Stimulated activated memory B cell treated with anti-CD40 and anti-IgM and Interleukin-4, amounts not matched to agents 10 μg/mL and 1 μg/mL and 100 μg/mL, for 72 hours (primary cell): ENCODE data around the gene MXD3.

Source experiments
- ATAC-seq: fragments of 150-1000 bp; cut with Tn5 transposase; 2 replicates; pipeline ENCODE4 v1.10.0; 2021
- H3K27ac Mint-ChIP-seq: one replicate; pipeline ENCODE4 v1.8.0; 2022; ENCODE audit warnings: mild to moderate bottlenecking, mixed read lengths
- H3K27me3 Mint-ChIP-seq: one replicate; pipeline ENCODE4 v1.8.0; 2022; ENCODE audit warnings: mixed read lengths
- H3K36me3 Mint-ChIP-seq: one replicate; pipeline ENCODE4 v1.8.0; 2022; ENCODE audit warnings: mixed read lengths
- H3K4me1 Mint-ChIP-seq: one replicate; pipeline ENCODE4 v1.8.0; 2022; ENCODE audit warnings: mixed read lengths
- H3K4me3 Mint-ChIP-seq: one replicate; pipeline ENCODE4 v1.8.0; 2022; ENCODE audit warnings: mild to moderate bottlenecking, moderate library complexity, mixed read lengths
- H3K9me3 Mint-ChIP-seq: one replicate; pipeline ENCODE4 v1.8.0; 2022; ENCODE audit warnings: mixed read lengths

The MXD3 gene

GRCh38 chr5:177334155-177334551, 22.5 kb upstream of the MXD3 start:
- Mint-ChIP-seq H3K9me3 (no peaks in the 10 kb centered on the region), H3K27me3 (no peaks in the 10 kb centered on the region), H3K4me1 (peaks cover 24% of the 10 kb centered on the region), H3K27ac (peak overlapping the region; percentile 45), H3K36me3 (peaks cover 77% of the 10 kb centered on the region), H3K4me3 (no peak overlapping the region)
- no peak for ATAC-seq

- no peak for ATAC-seq
- Mint-ChIP-seq H3K4me3 (no peak overlapping the region), H3K9me3 (no peaks in the 10 kb centered on the region), H3K27ac (peak overlapping the region; percentile 45), H3K27me3 (no peaks in the 10 kb centered on the region), H3K36me3 (peaks cover 71% of the 10 kb centered on the region), H3K4me1 (peaks cover 24% of the 10 kb centered on the region)
Observed at GRCh38 chr5:177333420-177334154, 21.9 kb upstream of the MXD3 start.

- peak overlapping the region; percentile 15 for H3K27ac Mint-ChIP-seq
- H3K4me1 Mint-ChIP-seq: peaks cover 24% of the 10 kb centered on the region
- no peak overlapping the region for H3K4me3 Mint-ChIP-seq
- ATAC-seq: no peak
- H3K9me3 Mint-ChIP-seq: no peaks in the 10 kb centered on the region
- H3K27me3 Mint-ChIP-seq: no peaks in the 10 kb centered on the region
- H3K36me3 Mint-ChIP-seq: peaks cover 70% of the 10 kb centered on the region
Observed at GRCh38 chr5:177332896-177333260, 21.2 kb upstream of the MXD3 start.

DNA sequence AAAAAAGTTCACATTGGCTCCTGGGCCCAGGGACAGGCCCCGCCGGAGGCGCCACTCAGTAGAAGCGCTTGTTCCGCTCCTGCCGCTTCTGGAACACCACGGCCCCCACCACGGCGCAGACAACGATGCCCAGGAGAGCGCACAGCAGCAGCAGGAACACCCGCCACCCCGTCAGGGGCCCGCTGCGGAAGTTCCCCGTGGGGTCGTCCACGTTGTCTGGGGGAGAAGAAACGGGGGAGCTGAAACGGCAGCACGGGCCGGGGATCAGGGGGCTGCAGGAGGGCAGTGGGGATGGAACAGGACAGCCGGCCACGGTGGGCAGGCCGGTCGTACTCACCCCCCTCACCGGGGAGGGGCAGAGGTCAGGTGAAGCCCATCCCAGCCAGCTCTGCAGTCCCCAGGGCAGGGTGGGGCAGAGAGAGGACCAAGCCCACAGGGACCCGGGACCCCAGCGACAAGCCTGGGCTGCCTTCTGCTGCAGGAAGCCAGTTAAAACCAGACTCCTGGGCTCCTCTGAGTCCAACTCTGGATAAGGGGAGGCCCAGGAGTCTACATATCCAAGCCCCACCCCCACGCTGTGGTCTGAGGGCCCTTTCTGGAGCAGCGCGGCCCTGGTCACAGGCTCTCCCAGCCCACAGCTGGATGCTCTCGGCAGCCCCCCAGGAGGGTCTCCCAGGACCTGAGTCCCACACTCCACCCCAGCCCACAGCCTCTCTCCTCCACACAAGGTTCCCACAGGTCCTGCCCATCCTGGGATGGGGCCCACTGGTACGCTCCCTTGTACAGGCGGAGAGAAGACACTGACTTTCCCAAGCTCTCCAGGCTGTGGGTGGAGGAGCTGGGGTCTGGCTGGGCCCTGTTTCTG, 20.6 kb upstream of the MXD3 start:
- Mint-ChIP-seq H3K4me1 (peaks cover 24% of the 10 kb centered on the region), H3K4me3 (no peak overlapping the region), H3K27me3 (no peaks in the 10 kb centered on the region), H3K27ac (peak overlapping the region; percentile 57), H3K36me3 (peaks cover 70% of the 10 kb centered on the region), H3K9me3 (no peaks in the 10 kb centered on the region)
- ATAC-seq: no peak

DNA sequence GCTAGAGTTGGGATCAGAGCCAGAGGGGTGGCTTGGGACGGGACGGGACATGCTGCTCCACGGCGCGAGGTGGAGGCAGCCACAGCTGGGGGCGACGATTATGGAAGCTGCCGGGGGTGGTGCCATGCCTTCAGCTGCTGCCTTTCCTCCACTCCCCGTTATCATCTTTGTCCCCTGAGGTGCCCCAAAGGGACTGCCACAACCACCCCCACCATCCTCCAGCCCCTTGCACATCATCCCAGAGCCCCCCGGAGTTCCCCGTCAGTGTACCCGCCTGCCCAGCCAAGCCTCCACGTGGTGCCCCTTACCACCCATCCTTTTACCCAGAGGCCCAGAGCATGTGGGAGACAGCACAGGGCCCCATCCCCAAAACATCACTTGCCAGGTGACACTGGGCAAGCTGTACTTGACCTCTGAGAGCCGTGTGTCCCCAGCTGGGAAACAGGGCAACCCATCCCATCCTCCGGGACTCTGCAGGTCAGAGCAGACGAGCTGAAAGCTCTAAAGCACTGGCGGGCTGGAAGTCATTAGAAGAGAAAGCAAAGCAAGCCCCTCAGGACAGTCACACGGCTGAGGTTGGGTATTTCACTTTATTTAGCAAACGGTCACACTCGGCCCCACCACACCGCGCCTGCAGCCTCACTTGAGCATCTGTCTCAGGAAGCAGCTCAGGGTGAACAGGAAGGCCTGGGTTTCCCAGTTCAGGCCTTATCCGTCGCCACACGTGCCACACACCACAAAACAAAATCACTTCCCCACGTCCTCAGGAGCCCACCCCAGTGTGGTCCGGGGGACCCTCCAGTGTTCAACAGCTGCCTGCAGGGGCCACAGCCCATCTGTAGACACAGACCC, 19.5 kb upstream of the MXD3 start:
- peaks cover 20% of the 10 kb centered on the region for H3K4me1 Mint-ChIP-seq
- ATAC-seq: no peak

DNA sequence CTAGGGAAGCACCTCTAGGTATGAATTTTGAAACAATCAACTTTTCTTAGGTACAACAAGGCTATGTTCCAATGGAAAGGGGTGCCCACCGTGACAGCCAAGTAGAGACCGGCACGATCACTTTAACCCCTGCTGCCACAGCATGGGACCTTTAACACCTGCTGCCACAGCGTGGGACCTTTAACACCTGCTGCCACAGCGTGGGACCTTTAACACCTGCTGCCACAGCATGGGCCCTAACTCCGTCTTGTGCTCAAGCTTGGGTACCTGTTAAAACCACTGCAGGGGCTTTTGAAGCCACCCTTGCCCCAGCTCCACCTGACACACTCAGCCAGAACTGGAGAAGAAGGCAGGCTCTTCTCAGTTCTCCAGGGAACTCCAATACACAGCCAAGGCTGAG, 18.2 kb upstream of the MXD3 start:
- H3K27ac Mint-ChIP-seq: no peak overlapping the region
- peaks cover 56% of the 10 kb centered on the region for H3K36me3 Mint-ChIP-seq

More for the DNA sequence above, 19.5 kb upstream of the MXD3 start:
- H3K4me3 Mint-ChIP-seq: no peak overlapping the region
- peaks cover 70% of the 10 kb centered on the region for H3K36me3 Mint-ChIP-seq
- no peaks in the 10 kb centered on the region for H3K9me3 Mint-ChIP-seq
- H3K27me3 Mint-ChIP-seq: no peaks in the 10 kb centered on the region
- H3K27ac Mint-ChIP-seq: peak overlapping the region; percentile 57

GRCh38 chr5:177328545-177329231, 17.0 kb upstream of the MXD3 start:
- Mint-ChIP-seq H3K4me3 (no peak overlapping the region), H3K36me3 (peaks cover 44% of the 10 kb centered on the region), H3K9me3 (no peaks in the 10 kb centered on the region), H3K27ac (no peak overlapping the region), H3K27me3 (no peaks in the 10 kb centered on the region), H3K4me1 (peaks cover 13% of the 10 kb centered on the region)
- ATAC-seq: no peak

More for the DNA sequence above, 18.2 kb upstream of the MXD3 start:
- Mint-ChIP-seq H3K9me3 (no peaks in the 10 kb centered on the region), H3K27me3 (no peaks in the 10 kb centered on the region), H3K4me3 (no peak overlapping the region), H3K4me1 (peaks cover 13% of the 10 kb centered on the region)
- no peak for ATAC-seq

DNA sequence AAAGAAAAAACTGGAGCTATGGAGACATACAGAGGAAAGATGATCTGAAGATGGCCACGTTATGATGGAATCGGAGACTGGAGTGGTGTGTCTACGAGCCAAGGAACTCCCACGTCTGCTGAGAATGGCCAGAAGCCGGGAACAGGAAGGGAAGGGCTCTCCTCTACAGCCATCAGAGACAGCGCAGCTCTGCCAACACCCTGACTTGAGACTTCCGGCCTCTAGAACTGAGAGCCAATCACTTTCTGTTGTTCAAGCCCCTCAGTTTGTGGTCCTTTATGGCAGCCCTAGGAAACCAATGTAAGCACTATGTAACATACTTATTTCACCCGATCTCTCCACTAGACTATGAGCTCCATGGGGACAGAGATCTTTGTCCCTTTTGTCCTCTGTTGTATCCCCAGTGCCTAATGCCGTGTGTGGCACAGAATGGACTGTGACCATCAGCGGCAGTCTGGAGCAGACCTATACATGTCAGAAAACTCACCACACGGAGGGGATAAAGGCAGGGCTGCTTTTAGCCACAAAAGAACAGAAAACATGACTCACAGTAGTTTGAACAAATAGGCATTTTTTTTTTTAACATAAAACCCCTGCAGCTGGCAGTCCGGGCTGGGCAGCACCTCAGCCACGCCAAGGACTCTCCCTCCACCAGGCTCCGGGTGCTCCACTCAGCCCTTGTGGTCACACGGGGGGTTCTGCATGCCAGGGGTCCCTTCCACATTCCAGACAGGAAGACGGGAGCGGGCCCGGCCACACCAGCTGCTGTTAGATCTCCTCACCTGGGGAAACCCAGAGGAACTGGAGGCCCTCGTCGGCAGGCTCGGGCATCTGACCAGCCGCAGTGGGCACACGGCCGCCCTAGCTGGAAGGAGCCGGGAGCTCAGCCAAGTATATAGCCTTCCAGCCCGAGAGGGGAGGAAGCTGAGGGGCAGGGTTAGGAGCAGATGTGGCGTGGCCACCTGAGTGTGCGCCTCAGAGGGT, 16.1 kb upstream of the MXD3 start:
- no peak overlapping the region for H3K4me3 Mint-ChIP-seq
- H3K4me1 Mint-ChIP-seq: peaks cover 13% of the 10 kb centered on the region
- no peak overlapping the region for H3K27ac Mint-ChIP-seq
- H3K9me3 Mint-ChIP-seq: no peaks in the 10 kb centered on the region
- H3K27me3 Mint-ChIP-seq: no peaks in the 10 kb centered on the region
- peaks cover 36% of the 10 kb centered on the region for H3K36me3 Mint-ChIP-seq
- no peak for ATAC-seq

GRCh38 chr5:177325868-177326381, 14.2 kb upstream of the MXD3 start:
- H3K27me3 Mint-ChIP-seq: no peaks in the 10 kb centered on the region

DNA sequence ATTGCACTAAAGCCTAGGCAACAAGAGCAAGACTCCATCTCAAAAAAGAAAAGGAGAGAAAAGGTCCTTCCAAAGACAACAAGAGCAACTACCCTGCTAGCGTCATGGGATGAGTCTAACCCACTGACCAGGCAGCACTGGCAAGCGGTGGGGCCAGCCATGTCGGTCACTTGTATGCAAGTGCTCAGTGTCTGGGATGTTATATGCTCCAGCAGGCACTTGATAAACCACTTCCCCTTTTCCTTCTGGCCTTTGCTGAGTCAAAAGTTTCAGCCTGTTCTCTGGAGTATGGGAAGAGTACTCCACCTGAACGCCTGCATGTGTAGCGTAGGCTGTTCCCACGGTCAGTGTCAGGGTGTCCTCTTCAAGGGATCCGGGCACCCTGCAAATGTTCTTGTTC, 9.2 kb upstream of the MXD3 start:
- ATAC-seq: peak; percentile 54
- Mint-ChIP-seq H3K4me1 (peaks cover 28% of the 10 kb centered on the region), H3K36me3 (peaks cover 15% of the 10 kb centered on the region), H3K27me3 (no peaks in the 10 kb centered on the region), H3K27ac (no peak overlapping the region), H3K4me3 (no peak overlapping the region), H3K9me3 (peaks cover 6% of the 10 kb centered on the region)

More at GRCh38 chr5:177325868-177326381, 14.2 kb upstream of the MXD3 start:
- Mint-ChIP-seq H3K4me3 (no peak overlapping the region), H3K4me1 (peaks cover 15% of the 10 kb centered on the region), H3K9me3 (no peaks in the 10 kb centered on the region), H3K36me3 (peaks cover 26% of the 10 kb centered on the region), H3K27ac (no peak overlapping the region)
- ATAC-seq: no peak

DNA sequence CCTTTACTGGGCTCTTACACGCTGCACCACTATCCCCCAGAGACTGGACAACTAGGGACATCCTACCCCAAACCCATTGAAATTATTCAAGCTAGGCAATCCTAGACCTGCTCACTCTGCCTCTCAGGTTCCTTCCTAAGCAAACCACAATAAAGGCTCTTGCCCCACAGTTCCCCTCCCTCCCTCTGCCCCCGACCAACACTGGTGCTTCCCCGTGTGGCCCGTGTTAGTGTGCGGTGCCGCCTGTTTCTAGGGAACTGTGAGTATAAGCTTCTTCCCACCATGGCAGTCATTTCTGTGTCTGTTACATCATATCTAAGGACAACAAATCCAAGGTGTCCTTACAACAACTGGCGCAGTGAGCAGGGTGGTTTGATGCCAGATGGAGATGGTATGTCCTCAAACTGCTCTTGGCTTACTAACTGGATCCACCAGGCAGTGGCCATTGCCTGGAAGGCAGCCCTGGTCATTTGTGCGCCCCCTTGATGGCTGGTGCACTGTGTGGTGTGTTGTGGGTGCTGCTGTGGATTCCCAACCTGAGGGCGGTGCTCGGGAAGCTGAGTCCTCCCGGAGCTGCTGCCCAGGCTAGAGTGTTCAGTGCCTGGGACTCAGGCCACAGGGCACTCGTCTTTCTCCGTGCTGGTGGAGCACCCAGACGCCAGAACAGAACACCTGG, 8.4 kb upstream of the MXD3 start:
- ATAC-seq: no peak
- Mint-ChIP-seq H3K27me3 (no peaks in the 10 kb centered on the region), H3K9me3 (peaks cover 6% of the 10 kb centered on the region), H3K36me3 (peaks cover 15% of the 10 kb centered on the region), H3K27ac (no peak overlapping the region), H3K4me1 (peaks cover 28% of the 10 kb centered on the region), H3K4me3 (no peak overlapping the region)

- Mint-ChIP-seq H3K36me3 (peaks cover 15% of the 10 kb centered on the region), H3K27ac (no peak overlapping the region), H3K27me3 (no peaks in the 10 kb centered on the region), H3K4me1 (peaks cover 28% of the 10 kb centered on the region), H3K9me3 (peaks cover 6% of the 10 kb centered on the region), H3K4me3 (no peak overlapping the region)
- ATAC-seq: peak; percentile 61
Observed at GRCh38 chr5:177317959-177318377, 6.3 kb upstream of the MXD3 start.

GRCh38 chr5:177316005-177316404, 4.3 kb upstream of the MXD3 start:
- H3K36me3 Mint-ChIP-seq: peaks cover 11% of the 10 kb centered on the region
- ATAC-seq: no peak
- peaks cover 6% of the 10 kb centered on the region for H3K9me3 Mint-ChIP-seq
- H3K27me3 Mint-ChIP-seq: no peaks in the 10 kb centered on the region
- H3K4me1 Mint-ChIP-seq: peaks cover 34% of the 10 kb centered on the region
- no peak overlapping the region for H3K27ac Mint-ChIP-seq
- H3K4me3 Mint-ChIP-seq: no peak overlapping the region
